WI38 (cell line): ENCODE measurements around the gene BICC1.

Experiments used
- H3K4me3 ChIP-seq: 2 replicates; pipeline ENCODE4 v1.5.1; 2011; ENCODE audit warnings: low read depth, mild to moderate bottlenecking, control low read depth, low read length
- TF ChIP-seq, protein P1 (sequence below): IDR thresholded peaks from 2 replicates; pipeline ENCODE4 v1.5.1; 2012; ENCODE audit warnings: low read depth, mild to moderate bottlenecking, control low read depth, low read length

Gene BICC1

DNA sequence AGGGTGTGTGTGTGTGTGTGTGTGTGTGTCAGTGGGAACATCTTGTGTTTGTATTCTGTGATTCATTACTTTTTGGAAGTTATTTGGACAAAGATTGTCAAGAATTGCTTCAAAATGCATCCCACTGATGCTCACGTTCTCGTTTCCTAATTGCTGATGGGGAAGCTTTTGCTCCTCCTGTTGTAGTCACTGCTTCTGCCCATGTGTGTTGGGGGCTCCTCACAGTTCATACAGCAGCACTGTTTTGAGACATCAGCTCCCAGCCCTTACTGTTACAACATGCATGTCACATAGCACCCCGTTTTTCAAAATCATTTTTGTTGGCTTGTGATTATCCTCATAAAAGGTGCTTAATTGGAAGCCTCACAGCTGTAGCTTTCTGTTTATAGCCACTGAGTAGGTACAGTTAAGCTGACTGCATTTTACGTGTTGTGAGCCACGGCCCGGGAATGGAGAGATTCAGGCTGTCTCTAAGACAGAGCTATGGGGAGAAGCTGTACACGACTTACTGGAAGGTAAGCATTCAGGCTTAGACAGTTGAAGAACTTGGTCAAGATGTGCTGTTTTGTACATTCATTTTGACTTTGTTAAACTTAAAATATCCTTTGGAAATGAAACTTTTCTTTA is 87.4 kb downstream of the BICC1 start:
- H3K4me3 ChIP-seq, result no peak overlapping the region
- TF ChIP-seq, protein P1, sequence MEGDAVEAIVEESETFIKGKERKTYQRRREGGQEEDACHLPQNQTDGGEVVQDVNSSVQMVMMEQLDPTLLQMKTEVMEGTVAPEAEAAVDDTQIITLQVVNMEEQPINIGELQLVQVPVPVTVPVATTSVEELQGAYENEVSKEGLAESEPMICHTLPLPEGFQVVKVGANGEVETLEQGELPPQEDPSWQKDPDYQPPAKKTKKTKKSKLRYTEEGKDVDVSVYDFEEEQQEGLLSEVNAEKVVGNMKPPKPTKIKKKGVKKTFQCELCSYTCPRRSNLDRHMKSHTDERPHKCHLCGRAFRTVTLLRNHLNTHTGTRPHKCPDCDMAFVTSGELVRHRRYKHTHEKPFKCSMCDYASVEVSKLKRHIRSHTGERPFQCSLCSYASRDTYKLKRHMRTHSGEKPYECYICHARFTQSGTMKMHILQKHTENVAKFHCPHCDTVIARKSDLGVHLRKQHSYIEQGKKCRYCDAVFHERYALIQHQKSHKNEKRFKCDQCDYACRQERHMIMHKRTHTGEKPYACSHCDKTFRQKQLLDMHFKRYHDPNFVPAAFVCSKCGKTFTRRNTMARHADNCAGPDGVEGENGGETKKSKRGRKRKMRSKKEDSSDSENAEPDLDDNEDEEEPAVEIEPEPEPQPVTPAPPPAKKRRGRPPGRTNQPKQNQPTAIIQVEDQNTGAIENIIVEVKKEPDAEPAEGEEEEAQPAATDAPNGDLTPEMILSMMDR, result no peak

DNA sequence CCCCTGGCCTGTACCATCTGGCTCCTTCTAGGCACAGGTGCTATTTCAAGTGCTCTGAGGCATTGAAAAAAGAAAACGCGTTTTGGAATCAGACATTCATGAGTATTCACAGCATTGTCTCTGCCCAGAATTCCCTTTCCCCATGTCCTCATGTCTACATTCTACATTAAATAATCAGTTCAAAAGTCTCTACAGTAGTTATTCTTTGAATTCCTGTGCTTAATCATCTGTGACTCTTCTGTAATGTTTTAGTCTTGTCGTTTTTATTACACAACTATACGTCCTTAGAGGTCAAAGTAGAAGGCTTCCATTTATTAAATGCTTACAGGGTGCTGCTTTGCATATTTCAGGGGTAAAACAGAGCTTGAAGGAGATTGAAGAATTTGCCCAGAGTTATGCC is 95.7 kb downstream of the BICC1 start:
- H3K4me3 ChIP-seq, result no peak overlapping the region
- TF ChIP-seq, protein P1, result no peak

DNA sequence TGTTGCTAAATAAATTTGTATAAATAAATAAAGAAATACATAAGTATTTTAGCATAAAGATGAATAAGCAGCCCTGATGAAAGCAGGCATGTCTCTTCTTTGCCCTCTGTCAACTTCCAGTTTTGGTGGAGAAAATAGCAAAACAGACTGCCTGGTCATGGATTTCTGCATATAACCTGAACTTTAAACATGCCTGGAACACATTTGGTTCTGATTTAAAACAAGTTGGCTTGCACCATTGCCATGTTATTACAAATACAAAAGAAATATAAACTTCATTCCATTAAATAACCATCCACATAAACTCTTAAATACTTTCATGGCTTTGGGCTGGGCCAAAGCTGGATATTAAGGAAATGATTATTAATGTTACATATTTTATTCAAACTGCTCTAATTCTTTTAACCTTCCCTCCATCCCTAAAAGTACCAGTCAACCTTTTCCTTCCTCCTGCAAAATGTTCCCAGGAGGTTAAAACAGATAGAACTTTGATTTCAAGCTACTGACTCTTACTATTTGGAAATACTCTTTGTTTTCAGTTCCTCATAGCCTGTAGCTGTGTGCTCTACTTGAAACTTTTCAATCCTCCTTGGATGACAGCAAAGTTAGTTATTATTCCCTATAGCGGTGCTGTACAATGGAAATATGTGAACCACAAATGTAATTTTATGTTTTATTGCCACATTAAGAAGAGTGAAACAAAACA is 96.3 kb downstream of the BICC1 start:
- no peak overlapping the region for H3K4me3 ChIP-seq
- TF ChIP-seq, protein P1, result no peak

DNA sequence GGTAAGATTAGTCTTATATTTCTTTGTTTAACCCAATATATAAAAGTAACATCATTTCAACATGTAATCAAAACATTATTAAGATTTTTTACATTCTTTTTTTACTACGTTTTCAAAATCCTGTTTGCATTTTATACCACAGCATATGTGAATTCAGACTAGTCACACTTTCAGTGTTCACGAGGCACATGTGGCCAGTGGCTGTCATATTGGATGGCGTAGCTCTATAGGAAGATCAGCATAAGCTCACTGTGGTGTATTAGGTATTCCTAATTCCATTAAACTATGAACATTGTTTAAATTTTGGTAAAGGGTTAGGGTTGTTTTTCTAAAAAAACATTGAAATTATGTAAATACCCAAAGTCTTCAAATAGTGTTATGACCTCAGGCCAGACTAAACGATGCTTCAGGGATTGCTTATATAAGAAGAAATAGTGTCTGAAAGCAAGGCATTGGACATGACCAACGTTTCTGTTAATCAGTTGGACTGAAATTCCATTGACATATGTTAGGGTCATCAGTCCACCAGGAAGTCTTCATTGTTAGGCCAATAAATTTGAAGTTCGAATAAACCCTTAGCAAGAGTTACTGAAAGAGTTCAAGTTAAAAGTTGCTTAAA is 97.0 kb downstream of the BICC1 start:
- H3K4me3 ChIP-seq, result no peak overlapping the region
- TF ChIP-seq, protein P1, result no peak

DNA sequence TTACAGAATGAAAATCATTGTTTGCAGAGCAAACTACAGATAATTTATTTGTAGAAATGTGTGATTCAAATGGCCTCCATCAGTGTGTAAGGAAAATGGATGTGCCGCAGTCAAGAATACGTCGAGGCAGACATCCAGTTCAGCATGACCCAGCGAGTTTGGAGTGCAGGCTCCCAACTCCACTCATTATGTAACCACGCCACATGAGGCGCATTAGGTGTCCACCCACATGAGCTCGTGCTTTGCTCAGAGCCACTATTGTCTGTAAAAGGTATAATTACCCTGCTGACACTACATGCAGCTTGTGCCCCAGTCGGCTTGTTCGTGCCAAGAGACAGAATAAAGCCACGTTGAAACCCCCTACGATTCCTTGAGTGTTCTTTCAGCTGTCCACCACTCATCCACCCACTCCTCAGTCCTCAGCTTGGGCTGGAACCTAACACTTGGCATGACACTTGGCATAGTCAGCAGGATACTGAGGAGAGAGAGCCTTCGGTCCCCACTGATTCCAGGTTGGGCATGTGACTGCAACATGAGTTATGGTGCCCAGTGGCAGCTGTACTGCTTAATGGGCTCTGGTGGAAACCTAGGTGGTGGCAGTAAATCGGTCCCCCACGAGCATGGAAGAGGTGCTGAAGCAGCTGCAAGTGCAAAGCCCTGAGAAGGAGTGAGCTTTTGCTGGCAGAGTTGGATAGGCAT is 102.7 kb downstream of the BICC1 start:
- no peak overlapping the region for H3K4me3 ChIP-seq
- TF ChIP-seq, protein P1, result no peak

DNA sequence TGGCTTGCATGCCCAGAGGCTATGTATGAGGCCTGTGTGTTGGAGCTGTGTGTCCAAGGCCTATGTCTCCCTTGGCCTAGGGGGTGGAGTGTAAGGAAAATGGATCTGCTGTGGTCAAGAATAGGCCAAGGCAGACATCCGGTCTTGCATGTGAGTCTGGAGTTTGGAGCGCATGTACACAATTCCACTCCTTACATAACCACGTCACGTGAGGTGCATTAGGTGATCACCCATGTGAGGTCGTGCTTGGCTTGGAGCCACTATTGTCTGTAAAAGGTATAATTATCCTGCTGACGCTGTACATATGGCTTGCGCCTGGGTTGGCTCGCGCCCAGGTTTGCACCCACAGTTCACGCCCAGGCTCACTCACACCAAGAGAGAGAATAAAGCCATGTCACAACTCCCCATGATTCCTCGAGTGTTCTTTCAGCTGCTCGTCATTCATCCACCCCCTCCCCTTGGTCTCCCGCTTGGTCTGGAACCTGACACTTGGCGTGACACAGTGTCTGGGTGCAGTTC is 105.5 kb downstream of the BICC1 start:
- TF ChIP-seq, protein P1, result no peak
- H3K4me3 ChIP-seq, result no peak overlapping the region
